Ectodermal cell (in vitro differentiated cells): Measurements from ENCODE around the gene CLCA1.

Source experiments
- H3K27ac ChIP-seq: 2 replicates; pipeline ENCODE4 v1.7.0; 2013; ENCODE audit warnings: mild to moderate bottlenecking, low read depth, low read length; ENCODE audit not compliant: insufficient read depth, poor library complexity, severe bottlenecking
- H3K27me3 ChIP-seq: 2 replicates; pipeline ENCODE4 v1.7.0; 2013; ENCODE audit warnings: mild to moderate bottlenecking, low read length; ENCODE audit not compliant: insufficient read depth, control insufficient read depth, poor library complexity, severe bottlenecking
- H3K36me3 ChIP-seq: one replicate; pipeline ENCODE4 v1.7.0; 2013; ENCODE audit warnings: low read length; ENCODE audit not compliant: control insufficient read depth, insufficient read depth
- H3K4me1 ChIP-seq: one replicate; pipeline ENCODE4 v1.7.0; 2013; ENCODE audit warnings: low read length; ENCODE audit not compliant: control insufficient read depth, insufficient read depth
- H3K4me3 ChIP-seq: 2 replicates; pipeline ENCODE4 v1.7.0; 2013; ENCODE audit warnings: low read depth, low read length, control low read depth; ENCODE audit not compliant: insufficient read depth
- H3K9me3 ChIP-seq: 2 replicates; pipeline ENCODE4 v1.7.0; 2013; ENCODE audit warnings: mild to moderate bottlenecking, low read length, moderate library complexity; ENCODE audit not compliant: control insufficient read depth
- WGBS, 2 experiments: methylation state at CpG; one replicate each; pipeline ENCODE4 v1.1.7; 2013; ENCODE audit warnings: missing lambda C conversion rate in 2 of 2; 5-methylcytosine and 5-hydroxymethylcytosine counted together

Gene CLCA1

GRCh38 chr1:86435327-86435726 is 33.4 kb upstream of the CLCA1 start:
- 83 to 100% methylated on average over 1 to 2 of the region's 2 CpGs for WGBS, 2 experiments
- Histone ChIP-seq H3K27ac (no peak overlapping the region), H3K27me3 (no peaks in the 10 kb centered on the region), H3K4me3 (no peak overlapping the region), H3K4me1 (no peaks in the 10 kb centered on the region), H3K36me3 (no peaks in the 10 kb centered on the region), H3K9me3 (no peaks in the 10 kb centered on the region)

GRCh38 chr1:86436041-86436440 is 32.7 kb upstream of the CLCA1 start:
- WGBS, 2 experiments: 81 to 93% methylated on average over 2 of the region's 2 CpGs
- H3K27ac ChIP-seq: no peak overlapping the region
- H3K4me3 ChIP-seq: no peak overlapping the region
- H3K27me3 ChIP-seq: no peaks in the 10 kb centered on the region
- no peaks in the 10 kb centered on the region for H3K36me3 ChIP-seq
- H3K4me1 ChIP-seq: no peaks in the 10 kb centered on the region
- H3K9me3 ChIP-seq: no peaks in the 10 kb centered on the region

- Histone ChIP-seq H3K4me3 (no peak overlapping the region), H3K36me3 (no peaks in the 10 kb centered on the region), H3K27me3 (no peaks in the 10 kb centered on the region), H3K4me1 (no peaks in the 10 kb centered on the region), H3K9me3 (no peaks in the 10 kb centered on the region), H3K27ac (no peak overlapping the region)
- 67 to 96% methylated on average over 1 to 2 of the region's 2 CpGs for WGBS, 2 experiments
Observed at GRCh38 chr1:86441581-86441980, 27.1 kb upstream of the CLCA1 start.

- Histone ChIP-seq H3K4me1 (no peaks in the 10 kb centered on the region), H3K27me3 (no peaks in the 10 kb centered on the region), H3K36me3 (no peaks in the 10 kb centered on the region), H3K4me3 (no peak overlapping the region), H3K27ac (no peak overlapping the region), H3K9me3 (no peaks in the 10 kb centered on the region)
- 83% methylated on average over 1 of the region's 1 CpG; no CpG with 5 or more reads in 1 of the 2 experiments for WGBS, 2 experiments
Observed at GRCh38 chr1:86441997-86442396, 26.7 kb upstream of the CLCA1 start.

- H3K9me3 ChIP-seq: no peaks in the 10 kb centered on the region
- H3K27ac ChIP-seq: no peak overlapping the region
- WGBS, 2 experiments: 88 to 95% methylated on average over 1 of the region's 1 CpG
- H3K4me1 ChIP-seq: no peaks in the 10 kb centered on the region
- H3K27me3 ChIP-seq: no peaks in the 10 kb centered on the region
- H3K4me3 ChIP-seq: no peak overlapping the region
- no peaks in the 10 kb centered on the region for H3K36me3 ChIP-seq
Observed at GRCh38 chr1:86445919-86446318, 22.8 kb upstream of the CLCA1 start.

- 83 to 98% methylated on average over 3 to 4 of the region's 4 CpGs for WGBS, 2 experiments
- Histone ChIP-seq H3K9me3 (no peaks in the 10 kb centered on the region), H3K4me1 (no peaks in the 10 kb centered on the region), H3K36me3 (no peaks in the 10 kb centered on the region), H3K27ac (no peak overlapping the region), H3K4me3 (no peak overlapping the region), H3K27me3 (no peaks in the 10 kb centered on the region)
Observed at GRCh38 chr1:86447198-86447790, 21.4 kb upstream of the CLCA1 start.

GRCh38 chr1:86448670-86449069 is 20.1 kb upstream of the CLCA1 start:
- no peaks in the 10 kb centered on the region for H3K4me1 ChIP-seq
- no peaks in the 10 kb centered on the region for H3K27me3 ChIP-seq
- 100% methylated on average over 1 of the region's 1 CpG; no CpG with 5 or more reads in 1 of the 2 experiments for WGBS, 2 experiments
- H3K36me3 ChIP-seq: no peaks in the 10 kb centered on the region
- no peaks in the 10 kb centered on the region for H3K9me3 ChIP-seq
- H3K4me3 ChIP-seq: no peak overlapping the region
- H3K27ac ChIP-seq: no peak overlapping the region

- no peaks in the 10 kb centered on the region for H3K27me3 ChIP-seq
- no peak overlapping the region for H3K4me3 ChIP-seq
- H3K9me3 ChIP-seq: no peaks in the 10 kb centered on the region
- no peaks in the 10 kb centered on the region for H3K4me1 ChIP-seq
- H3K36me3 ChIP-seq: no peaks in the 10 kb centered on the region
- H3K27ac ChIP-seq: no peak overlapping the region
- no CpG with 5 or more reads among the region's 1 CpG for WGBS, 2 experiments
Observed at GRCh38 chr1:86449103-86449502, 19.6 kb upstream of the CLCA1 start.

GRCh38 chr1:86450847-86451246 is 17.9 kb upstream of the CLCA1 start:
- Histone ChIP-seq H3K27ac (no peak overlapping the region), H3K27me3 (no peaks in the 10 kb centered on the region), H3K4me1 (no peaks in the 10 kb centered on the region), H3K9me3 (no peaks in the 10 kb centered on the region), H3K4me3 (no peak overlapping the region), H3K36me3 (no peaks in the 10 kb centered on the region)
- 0 to 67% methylated on average over 1 to 3 of the region's 3 CpGs for WGBS, 2 experiments

GRCh38 chr1:86453664-86454063 is 15.1 kb upstream of the CLCA1 start:
- Histone ChIP-seq H3K36me3 (no peaks in the 10 kb centered on the region), H3K4me3 (no peak overlapping the region), H3K9me3 (no peaks in the 10 kb centered on the region), H3K4me1 (no peaks in the 10 kb centered on the region), H3K27me3 (no peaks in the 10 kb centered on the region), H3K27ac (no peak overlapping the region)
- 83 to 90% methylated on average over 3 of the region's 3 CpGs for WGBS, 2 experiments

GRCh38 chr1:86455073-86455472 is 13.7 kb upstream of the CLCA1 start:
- Histone ChIP-seq H3K27ac (no peak overlapping the region), H3K36me3 (no peaks in the 10 kb centered on the region), H3K9me3 (no peaks in the 10 kb centered on the region), H3K4me3 (no peak overlapping the region), H3K27me3 (no peaks in the 10 kb centered on the region), H3K4me1 (no peaks in the 10 kb centered on the region)
- 94 to 96% methylated on average over 4 to 5 of the region's 5 CpGs for WGBS, 2 experiments
